Effector memory CD8-positive, alpha-beta T cell (primary cell): ENCODE data around the gene NIPAL4.
"Not testable (repeated sequence)": the region's sequence is repeated elsewhere in the genome, so short reads cannot be mapped to it uniquely, and the experiment has no call there.

ENCODE experiments used
- ATAC-seq: fragments of 150-1000 bp; cut with Tn5 transposase; replicated peaks from 2 replicates; pipeline ENCODE4 v1.10.0; 2021; ENCODE audit warnings: mild to moderate bottlenecking, moderate library complexity
- DNase-seq, 3 experiments: peaks; one replicate each; pipeline ENCODE4 v3.0.0; 2021
- H3K27ac Mint-ChIP-seq, 2 donors: one replicate each; pipeline ENCODE4 v1.8.0; 2022; ENCODE audit warnings: mild to moderate bottlenecking in 2 of 2, mixed read lengths in 2 of 2, moderate library complexity in 2 of 2
- H3K27me3 Mint-ChIP-seq, 2 donors: one replicate each; pipeline ENCODE4 v1.8.0; 2022; ENCODE audit warnings: mixed read lengths in 2 of 2
- H3K36me3 Mint-ChIP-seq: one replicate; pipeline ENCODE4 v1.8.0; 2022; ENCODE audit warnings: mild to moderate bottlenecking, moderate library complexity, mixed read lengths; ENCODE audit not compliant: insufficient read depth
- H3K4me1 Mint-ChIP-seq, 2 donors: one replicate each; pipeline ENCODE4 v1.8.0; 2022; ENCODE audit warnings: low read depth in 2 of 2, mixed read lengths in 2 of 2
- H3K4me3 Mint-ChIP-seq, 2 donors: one replicate each; pipeline ENCODE4 v1.8.0; 2022; ENCODE audit warnings: mild to moderate bottlenecking in 2 of 2, mixed read lengths in 2 of 2, moderate library complexity in 2 of 2
- H3K9me3 Mint-ChIP-seq, 2 donors: one replicate each; pipeline ENCODE4 v1.8.0; 2022; ENCODE audit warnings: mixed read lengths in 2 of 2

The NIPAL4 gene

GRCh38 chr5:157482702-157483101 lies 22.7 kb downstream of the NIPAL4 start:
- not testable (repeated sequence) for H3K27ac Mint-ChIP-seq, H3K4me3 Mint-ChIP-seq, DNase-seq, H3K27me3 Mint-ChIP-seq, H3K9me3 Mint-ChIP-seq, ATAC-seq
- Mint-ChIP-seq H3K36me3 (peaks cover 24% of the 10 kb centered on the region), H3K4me1 (peaks cover 9 to 18% of the 10 kb centered on the region in 2 donors)

DNA sequence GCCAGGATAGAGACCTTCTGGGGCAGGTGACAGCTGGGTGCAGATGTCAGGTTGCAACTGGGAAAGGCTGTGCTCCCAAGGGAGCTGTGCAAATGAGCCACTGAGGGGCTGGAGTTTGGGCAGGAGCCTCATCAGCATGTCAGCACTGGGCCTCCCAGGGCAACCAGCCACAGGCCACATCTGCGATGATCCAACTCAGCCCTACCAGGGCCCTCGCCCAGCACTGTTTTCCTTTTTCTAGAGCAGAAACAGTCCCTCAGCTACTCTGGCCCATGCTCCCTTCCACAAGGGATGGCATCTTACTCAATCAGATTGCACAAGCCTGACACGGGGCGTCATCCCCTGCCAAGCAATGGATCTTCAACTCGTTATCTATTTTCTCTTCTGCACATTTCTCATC lies 24.8 kb downstream of the NIPAL4 start:
- H3K9me3 Mint-ChIP-seq: no peaks in the 10 kb centered on the region
- ATAC-seq (no peak), DNase-seq (no peak)
- peak overlapping the region; percentile 38 to 53 for H3K27ac Mint-ChIP-seq
- H3K4me3 Mint-ChIP-seq: no peak overlapping the region
- H3K4me1 Mint-ChIP-seq: peaks cover 9 to 14% of the 10 kb centered on the region in 2 donors
- peaks cover 30% of the 10 kb centered on the region for H3K36me3 Mint-ChIP-seq
- H3K27me3 Mint-ChIP-seq: no peaks in the 10 kb centered on the region

GRCh38 chr5:157485340-157485739 lies 25.3 kb downstream of the NIPAL4 start:
- H3K4me3 Mint-ChIP-seq: no peak overlapping the region
- peaks cover 9 to 14% of the 10 kb centered on the region in 2 donors for H3K4me1 Mint-ChIP-seq
- H3K27me3 Mint-ChIP-seq: no peaks in the 10 kb centered on the region

DNA sequence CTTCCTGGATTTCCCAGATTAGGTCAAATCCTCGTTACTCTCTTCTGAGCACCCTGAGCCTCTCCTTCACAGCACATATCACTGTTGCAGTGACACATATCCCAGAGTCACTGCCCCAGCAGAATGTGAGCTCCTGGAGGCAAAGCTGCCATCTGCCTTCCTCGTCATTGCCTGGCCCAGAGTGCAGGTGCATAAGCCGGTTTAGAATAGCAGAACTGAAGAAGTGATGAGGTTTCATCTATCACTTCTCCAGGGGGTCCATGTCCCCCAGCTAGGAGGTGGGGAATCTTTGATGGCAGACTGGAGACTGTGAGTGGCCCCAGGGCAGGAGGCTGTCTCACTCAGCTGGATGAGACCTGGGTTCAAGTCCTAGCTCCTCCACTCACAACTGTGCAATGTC lies 25.8 kb downstream of the NIPAL4 start:
- no peaks in the 10 kb centered on the region for H3K9me3 Mint-ChIP-seq
- peaks cover 35% of the 10 kb centered on the region for H3K36me3 Mint-ChIP-seq
- peak overlapping the region; percentile 19 to 70 for H3K27ac Mint-ChIP-seq
- H3K4me3 Mint-ChIP-seq: no peak overlapping the region
- ATAC-seq: no peak
- DNase-seq: no peak
- H3K4me1 Mint-ChIP-seq: peaks cover 9 to 14% of the 10 kb centered on the region in 2 donors
- no peaks in the 10 kb centered on the region for H3K27me3 Mint-ChIP-seq

More at GRCh38 chr5:157485340-157485739, 25.3 kb downstream of the NIPAL4 start:
- DNase-seq: no peak
- no peak for ATAC-seq
- Mint-ChIP-seq H3K36me3 (peaks cover 35% of the 10 kb centered on the region), H3K27ac (peak overlapping the region; percentile 19 to 70), H3K9me3 (no peaks in the 10 kb centered on the region)

DNA sequence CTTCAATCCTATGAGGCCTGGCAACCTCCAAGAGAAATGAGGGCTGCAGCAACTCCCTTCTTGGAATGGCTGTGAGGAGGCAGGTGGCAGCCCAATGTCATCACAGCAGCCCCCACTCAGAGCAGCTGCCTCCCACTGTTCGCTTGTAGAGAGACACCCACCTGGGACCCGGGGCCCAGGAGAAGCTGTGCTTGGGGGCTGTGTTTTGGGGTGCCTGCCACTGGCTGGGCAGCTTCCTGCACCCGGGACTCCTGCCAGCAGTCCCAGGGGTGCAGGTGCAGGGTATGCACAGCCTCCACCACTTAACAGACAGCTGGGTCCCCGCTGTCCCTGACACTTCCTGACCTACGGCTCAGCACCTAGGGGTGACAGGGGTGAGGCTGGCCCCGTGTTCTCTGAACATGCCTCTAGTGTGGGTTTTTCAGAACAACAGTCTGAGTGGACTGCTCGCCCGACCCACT lies 26.2 kb downstream of the NIPAL4 start:
- Mint-ChIP-seq H3K9me3 (no peaks in the 10 kb centered on the region), H3K36me3 (peaks cover 37% of the 10 kb centered on the region), H3K4me1 (peaks cover 9 to 14% of the 10 kb centered on the region in 2 donors), H3K27ac (peak overlapping the region; percentile 70 to 80), H3K4me3 (peak overlapping the region in 1 of 2 donors; percentile 22), H3K27me3 (no peaks in the 10 kb centered on the region)
- DNase-seq: no peak
- peak; percentile 62 for ATAC-seq

GRCh38 chr5:157486861-157487260 lies 26.8 kb downstream of the NIPAL4 start:
- ATAC-seq (no peak), DNase-seq (no peak)
- no peaks in the 10 kb centered on the region for H3K27me3 Mint-ChIP-seq
- peak overlapping the region in 1 of 2 donors; percentile 22 for H3K4me3 Mint-ChIP-seq
- peak overlapping the region; percentile 70 to 80 for H3K27ac Mint-ChIP-seq
- H3K9me3 Mint-ChIP-seq: no peaks in the 10 kb centered on the region
- peaks cover 39% of the 10 kb centered on the region for H3K36me3 Mint-ChIP-seq
- peaks cover 9 to 14% of the 10 kb centered on the region in 2 donors for H3K4me1 Mint-ChIP-seq

GRCh38 chr5:157487358-157487757 lies 27.3 kb downstream of the NIPAL4 start:
- H3K4me1 Mint-ChIP-seq: peaks cover 9 to 14% of the 10 kb centered on the region in 2 donors
- H3K27ac Mint-ChIP-seq: peak overlapping the region in 1 of 2 donors; percentile 70
- H3K9me3 Mint-ChIP-seq: no peaks in the 10 kb centered on the region
- DNase-seq (no peak), ATAC-seq (peak; percentile 50)
- H3K27me3 Mint-ChIP-seq: no peaks in the 10 kb centered on the region
- no peak overlapping the region for H3K4me3 Mint-ChIP-seq
- peaks cover 39% of the 10 kb centered on the region for H3K36me3 Mint-ChIP-seq

- no peak for DNase-seq
- H3K27ac Mint-ChIP-seq: no peak overlapping the region
- H3K9me3 Mint-ChIP-seq: no peaks in the 10 kb centered on the region
- no peaks in the 10 kb centered on the region for H3K27me3 Mint-ChIP-seq
- ATAC-seq: no peak
- peaks cover 55% of the 10 kb centered on the region for H3K36me3 Mint-ChIP-seq
- H3K4me1 Mint-ChIP-seq: peaks cover 7 to 13% of the 10 kb centered on the region in 2 donors
- no peak overlapping the region for H3K4me3 Mint-ChIP-seq
Observed at GRCh38 chr5:157491471-157491995, 31.5 kb downstream of the NIPAL4 start.

DNA sequence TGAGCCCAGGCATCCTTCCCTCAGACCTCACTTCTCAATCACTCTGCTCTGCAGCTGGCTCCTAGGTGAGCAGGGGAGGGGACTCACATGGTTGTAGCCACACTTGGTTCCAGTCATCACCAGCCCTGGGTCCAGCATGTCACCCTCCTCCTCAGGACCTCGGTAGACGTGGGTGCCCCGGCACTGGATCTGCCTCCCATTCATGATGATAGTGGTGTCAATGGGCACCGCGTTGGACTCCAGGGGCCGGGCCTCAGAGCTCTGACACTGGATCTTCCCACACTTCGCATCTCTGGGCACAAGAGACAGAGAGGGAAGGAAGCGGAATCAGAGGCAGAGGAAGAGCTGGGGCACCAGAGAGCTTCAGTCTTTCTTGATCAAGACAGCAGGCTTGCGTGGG lies 32.9 kb downstream of the NIPAL4 start:
- Mint-ChIP-seq H3K4me3 (no peak overlapping the region), H3K9me3 (no peaks in the 10 kb centered on the region), H3K27me3 (no peaks in the 10 kb centered on the region), H3K4me1 (peaks cover 0 to 4% of the 10 kb centered on the region in 2 donors), H3K27ac (peak overlapping the region in 1 of 2 donors; percentile 38), H3K36me3 (peaks cover 46% of the 10 kb centered on the region)
- DNase-seq: no peak
- ATAC-seq: no peak

- H3K4me3 Mint-ChIP-seq: no peak overlapping the region
- peak overlapping the region in 1 of 2 donors; percentile 1 for H3K27ac Mint-ChIP-seq
- DNase-seq (no peak), ATAC-seq (peak; percentile 22)
- H3K27me3 Mint-ChIP-seq: no peaks in the 10 kb centered on the region
- peaks cover 41% of the 10 kb centered on the region for H3K36me3 Mint-ChIP-seq
- no peaks in the 10 kb centered on the region for H3K9me3 Mint-ChIP-seq
- peaks cover 0 to 4% of the 10 kb centered on the region in 2 donors for H3K4me1 Mint-ChIP-seq
Observed at GRCh38 chr5:157494178-157494832, 34.3 kb downstream of the NIPAL4 start.

- Mint-ChIP-seq H3K27ac (no peak overlapping the region), H3K27me3 (no peaks in the 10 kb centered on the region), H3K4me1 (peaks cover 0 to 5% of the 10 kb centered on the region in 2 donors), H3K9me3 (no peaks in the 10 kb centered on the region), H3K36me3 (peaks cover 48% of the 10 kb centered on the region), H3K4me3 (no peak overlapping the region)
- DNase-seq: no peak
- no peak for ATAC-seq
Observed at GRCh38 chr5:157496864-157497263, 36.9 kb downstream of the NIPAL4 start.

DNA sequence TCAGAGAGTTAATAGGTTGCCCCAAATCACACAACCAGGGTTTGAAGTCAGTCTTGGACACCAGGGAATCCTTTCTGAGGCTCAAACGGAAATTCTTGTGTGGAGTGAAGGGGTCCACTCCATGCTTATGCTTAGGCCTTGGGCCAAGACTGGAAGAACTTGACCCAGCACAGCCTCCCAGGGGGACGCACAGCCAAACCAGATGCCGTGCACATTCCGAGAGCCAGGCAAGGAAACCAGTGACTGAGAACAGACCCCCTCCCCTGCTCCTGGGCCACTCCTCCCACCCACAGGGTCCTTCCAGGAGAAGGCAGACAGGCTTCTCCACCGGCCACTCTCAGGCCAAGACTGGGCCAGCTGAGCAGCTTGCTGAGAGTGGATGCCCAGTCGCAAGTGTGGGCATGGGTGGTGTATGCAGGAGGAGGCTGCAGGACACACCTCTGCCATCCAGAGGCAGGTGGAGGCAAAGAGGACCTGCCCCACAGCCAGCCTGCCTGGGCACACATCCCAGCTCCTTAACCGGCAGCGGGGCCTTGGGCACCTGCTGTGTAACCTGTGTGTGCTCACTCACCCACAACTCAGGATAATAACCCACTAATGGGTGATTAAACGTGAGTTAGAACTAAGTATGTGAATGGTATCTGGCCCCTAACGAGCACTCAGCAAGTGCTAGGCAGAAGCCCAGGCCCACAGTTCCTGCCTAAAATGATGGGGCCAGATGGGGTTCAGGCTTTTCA lies 38.0 kb downstream of the NIPAL4 start:
- DNase-seq (no peak), ATAC-seq (no peak)
- peaks cover 44% of the 10 kb centered on the region for H3K36me3 Mint-ChIP-seq
- no peaks in the 10 kb centered on the region for H3K27me3 Mint-ChIP-seq
- peaks cover 3 to 6% of the 10 kb centered on the region in 2 donors for H3K4me1 Mint-ChIP-seq
- no peaks in the 10 kb centered on the region for H3K9me3 Mint-ChIP-seq
- H3K27ac Mint-ChIP-seq: no peak overlapping the region
- H3K4me3 Mint-ChIP-seq: no peak overlapping the region

DNA sequence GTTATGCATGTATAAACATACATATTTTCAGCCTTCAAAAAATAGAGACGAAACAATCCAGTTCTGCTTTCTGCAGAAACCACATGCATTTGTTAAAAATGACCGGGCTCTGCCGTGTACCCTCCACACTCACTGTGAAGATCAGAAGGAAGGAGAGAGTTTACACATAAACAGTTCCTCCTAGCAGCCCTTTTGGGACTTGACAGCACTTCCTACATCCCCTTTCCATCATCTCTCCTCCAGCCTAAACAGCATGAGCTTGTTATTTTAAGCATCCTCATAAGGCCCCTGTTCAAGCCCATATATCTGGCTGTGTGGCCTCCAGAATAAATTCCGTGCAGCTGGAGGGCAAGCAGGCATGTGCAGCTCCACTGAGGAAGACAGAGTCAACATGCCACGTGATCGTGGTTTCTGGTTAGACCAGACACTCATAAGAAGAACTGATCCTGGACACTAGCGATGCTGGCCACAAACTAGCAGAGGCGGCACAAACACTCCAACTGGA lies 42.2 kb downstream of the NIPAL4 start:
- H3K27ac Mint-ChIP-seq: peak overlapping the region; percentile 7 to 59
- peaks cover 13 to 16% of the 10 kb centered on the region in 2 donors for H3K4me1 Mint-ChIP-seq
- peaks cover 40% of the 10 kb centered on the region for H3K36me3 Mint-ChIP-seq
- no peak overlapping the region for H3K4me3 Mint-ChIP-seq
- H3K27me3 Mint-ChIP-seq: no peaks in the 10 kb centered on the region
- no peak for DNase-seq
- H3K9me3 Mint-ChIP-seq: no peaks in the 10 kb centered on the region
- ATAC-seq: peak; percentile 22
